Activated CD4-positive, alpha-beta T cell treated with anti-CD3 and anti-CD28 coated beads for 1 hour (primary cell): Measurements from ENCODE around the gene PPP1R14B.

Experiments used
- DNase-seq: peaks from one replicate; pipeline ENCODE4 v3.0.0-alpha.2; 2020

PPP1R14B gene

DNA sequence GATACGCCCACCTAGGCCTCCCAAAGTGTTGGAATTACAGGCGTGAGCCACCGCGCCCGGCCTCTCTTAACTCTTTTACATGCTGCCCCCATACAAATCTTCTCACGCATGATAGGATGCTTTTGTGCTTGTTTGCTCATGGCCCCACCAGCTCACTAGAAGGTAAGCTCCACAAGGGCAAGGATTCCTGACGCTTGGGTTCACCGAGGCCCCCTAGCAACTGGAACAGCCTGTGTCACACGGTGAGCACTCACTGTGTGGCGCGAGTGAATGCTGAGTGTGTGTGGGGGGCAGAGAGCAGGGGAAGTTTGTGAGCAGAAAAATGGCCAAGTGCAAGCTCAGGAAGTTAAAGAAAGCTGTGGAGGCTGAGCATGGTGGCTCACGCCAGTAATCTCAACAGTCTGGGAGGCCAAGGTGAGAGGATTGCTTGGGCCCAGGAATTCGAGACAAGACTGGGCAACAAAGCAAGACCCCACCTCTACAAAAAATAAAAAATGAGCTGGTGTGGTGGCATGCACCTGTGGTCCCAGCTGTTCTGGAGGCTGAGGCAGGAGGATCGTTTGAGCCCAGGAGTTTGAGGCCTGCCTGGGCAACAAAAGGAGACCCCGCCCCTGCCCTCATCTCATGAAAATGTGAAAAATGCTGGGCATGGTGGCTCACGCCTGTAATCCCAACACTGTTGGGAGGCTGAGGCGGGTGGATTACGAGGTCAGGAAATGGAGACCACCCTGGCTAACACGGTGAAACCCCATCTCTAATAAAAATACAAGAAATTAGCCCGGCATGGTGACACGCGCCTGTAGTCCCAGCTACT, 35.4 kb upstream of the PPP1R14B start:
- DNase-seq: no peak

DNA sequence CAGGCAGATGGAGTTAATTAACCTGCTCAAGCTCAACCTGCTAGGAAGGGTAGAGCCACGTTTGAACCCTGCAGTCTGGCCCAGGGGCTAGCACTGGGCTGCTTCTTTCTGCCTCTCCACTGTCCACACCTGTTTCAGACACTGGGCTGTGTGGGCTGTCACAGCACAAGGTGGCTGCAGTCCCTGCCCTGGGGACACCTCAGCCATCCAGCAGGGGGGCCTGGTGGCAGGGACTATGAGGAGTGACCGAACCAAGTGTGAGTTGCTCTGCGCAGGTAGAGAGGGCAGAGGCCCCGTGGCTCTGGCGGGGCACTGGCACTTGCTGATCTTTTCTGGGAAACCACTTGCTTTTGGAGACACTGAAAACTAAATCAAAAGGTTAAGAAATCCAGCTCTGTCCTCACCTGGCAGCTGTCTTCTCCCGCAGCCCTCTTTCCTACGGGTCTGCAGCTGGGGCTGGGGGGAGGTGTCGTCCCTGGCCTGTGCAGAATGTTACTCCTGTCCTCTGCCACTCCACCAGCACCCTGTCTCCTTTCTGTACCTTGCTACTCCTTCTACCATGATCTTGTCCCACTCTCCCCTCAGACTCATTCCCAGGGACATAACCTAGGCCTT, 31.9 kb upstream of the PPP1R14B start:
- no peak for DNase-seq

DNA sequence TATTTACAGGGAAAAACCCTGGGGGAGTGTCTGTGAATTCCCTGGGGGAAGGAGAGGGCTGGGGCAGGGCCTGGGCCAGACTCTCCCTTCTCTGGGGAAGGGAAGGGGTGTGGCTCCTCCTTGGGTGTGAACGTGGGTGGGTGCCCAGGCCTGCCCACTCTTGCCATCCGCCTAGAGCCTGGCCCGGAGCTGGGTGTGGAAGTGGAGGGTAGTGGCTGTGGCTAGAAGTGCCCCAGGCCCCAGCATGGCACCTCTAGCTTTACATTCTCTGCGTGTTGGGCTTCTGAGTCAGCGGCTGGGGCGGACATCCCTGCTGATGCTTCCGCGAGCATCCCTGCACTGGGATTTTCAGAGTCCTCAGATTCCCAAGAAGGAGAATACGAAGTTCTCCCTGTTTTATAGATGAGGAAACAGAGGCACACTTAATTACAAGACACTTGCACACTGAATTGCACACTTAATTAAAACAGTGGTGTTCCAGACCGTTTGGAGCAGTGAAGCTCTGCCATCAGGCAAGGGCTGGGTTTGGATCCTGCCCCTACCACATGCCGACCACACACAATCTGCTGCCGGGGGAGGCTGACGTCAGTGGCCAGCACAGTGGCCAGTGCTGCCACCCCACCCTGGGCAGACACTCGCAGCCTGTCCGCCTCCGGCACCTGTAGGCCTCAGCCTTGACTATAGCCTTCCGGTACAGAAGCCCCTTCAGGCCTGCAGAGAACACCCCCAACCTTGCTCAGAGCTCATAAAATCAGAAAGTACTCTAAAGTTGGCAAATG, 30.1 kb upstream of the PPP1R14B start:
- DNase-seq: no peak

DNA sequence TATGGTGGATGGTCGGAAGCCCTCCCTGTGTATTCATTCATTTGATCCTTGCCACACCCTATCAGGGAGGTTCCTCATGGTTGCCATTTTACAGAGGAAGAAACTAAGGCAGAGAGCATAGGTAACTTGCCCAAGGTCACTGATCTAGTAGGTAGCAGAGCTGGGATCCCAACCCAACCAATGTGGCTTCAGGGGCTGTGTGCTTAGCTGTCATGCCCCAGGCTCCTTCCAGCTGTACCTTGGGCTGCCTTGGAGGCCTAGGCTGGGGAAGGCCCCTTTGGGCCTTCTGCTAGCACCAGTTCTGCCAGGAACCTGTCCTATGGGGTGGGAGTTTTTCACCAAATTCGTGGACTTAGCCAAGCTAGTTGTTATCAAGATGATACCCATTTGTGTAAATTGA, 29.1 kb upstream of the PPP1R14B start:
- no peak for DNase-seq

DNA sequence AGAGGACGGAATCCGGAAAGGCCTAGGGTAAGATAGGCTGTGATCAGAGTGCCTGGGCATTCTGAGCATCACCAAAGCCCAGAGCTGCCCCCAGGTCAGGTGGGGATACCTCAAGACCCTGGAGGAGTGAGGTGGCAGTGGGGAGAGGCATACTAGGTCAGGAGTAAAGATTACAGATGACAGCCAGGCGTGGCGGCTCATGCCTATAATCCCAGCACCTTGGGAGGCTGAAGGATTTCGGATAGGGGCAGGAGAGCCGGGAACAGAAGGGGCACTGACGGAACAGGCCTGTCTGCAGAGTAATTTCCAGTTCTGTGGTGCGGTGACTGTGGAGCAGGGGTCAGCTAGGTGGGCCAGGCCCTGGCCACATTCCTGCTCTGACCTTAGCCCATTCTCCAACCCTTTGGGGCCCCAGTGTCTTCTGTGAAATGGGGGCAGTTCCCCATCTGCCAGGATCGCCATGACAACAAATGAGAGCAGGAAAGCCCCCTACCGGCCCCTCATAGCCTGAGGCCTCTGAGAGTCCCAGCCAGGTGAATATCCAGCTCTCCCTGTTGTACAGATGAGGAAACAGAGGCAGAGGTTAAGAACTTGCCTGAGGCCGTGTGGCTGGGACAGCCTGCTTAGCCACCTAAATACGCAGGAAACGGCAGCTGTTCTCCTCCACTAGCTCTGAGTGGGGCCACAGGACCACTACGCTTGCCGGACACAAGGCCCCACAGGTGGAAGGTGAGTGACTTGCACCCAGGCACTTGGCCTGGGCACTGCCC, 28.5 kb upstream of the PPP1R14B start:
- DNase-seq: no peak

DNA sequence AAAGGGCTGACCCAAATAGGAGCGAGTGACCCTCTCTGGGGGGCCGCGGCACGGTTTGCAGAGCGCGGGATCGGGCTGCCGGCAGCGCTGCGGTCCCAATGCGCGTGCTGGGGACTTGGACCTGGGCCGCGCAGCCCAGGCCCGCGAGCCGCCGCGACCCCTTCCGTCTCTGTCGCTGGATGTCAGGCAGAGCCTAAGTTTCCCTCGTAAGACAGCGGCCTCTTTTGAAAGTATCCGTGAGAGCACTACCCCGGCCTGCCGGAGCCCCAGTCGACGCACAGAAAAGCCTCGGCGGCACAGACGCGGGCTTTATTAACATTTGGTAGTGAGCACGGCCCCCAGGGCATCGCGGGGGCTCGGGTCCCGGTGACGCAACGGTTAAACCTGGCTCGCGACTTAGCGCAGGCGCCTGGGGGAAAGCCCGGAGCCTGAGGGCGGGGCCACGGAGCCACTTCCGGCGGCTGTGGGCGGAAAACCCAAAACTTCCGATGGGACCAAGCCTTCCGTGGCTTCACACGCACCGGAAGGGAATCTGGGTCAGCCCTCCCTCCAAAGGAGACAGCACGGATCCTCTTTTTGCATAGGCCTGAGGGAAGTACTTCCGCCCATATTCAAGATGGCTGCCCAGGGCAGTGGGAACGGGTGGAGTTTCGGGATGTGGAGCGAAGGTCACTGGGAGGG, 22.9 kb upstream of the PPP1R14B start:
- peak; percentile 95 for DNase-seq

DNA sequence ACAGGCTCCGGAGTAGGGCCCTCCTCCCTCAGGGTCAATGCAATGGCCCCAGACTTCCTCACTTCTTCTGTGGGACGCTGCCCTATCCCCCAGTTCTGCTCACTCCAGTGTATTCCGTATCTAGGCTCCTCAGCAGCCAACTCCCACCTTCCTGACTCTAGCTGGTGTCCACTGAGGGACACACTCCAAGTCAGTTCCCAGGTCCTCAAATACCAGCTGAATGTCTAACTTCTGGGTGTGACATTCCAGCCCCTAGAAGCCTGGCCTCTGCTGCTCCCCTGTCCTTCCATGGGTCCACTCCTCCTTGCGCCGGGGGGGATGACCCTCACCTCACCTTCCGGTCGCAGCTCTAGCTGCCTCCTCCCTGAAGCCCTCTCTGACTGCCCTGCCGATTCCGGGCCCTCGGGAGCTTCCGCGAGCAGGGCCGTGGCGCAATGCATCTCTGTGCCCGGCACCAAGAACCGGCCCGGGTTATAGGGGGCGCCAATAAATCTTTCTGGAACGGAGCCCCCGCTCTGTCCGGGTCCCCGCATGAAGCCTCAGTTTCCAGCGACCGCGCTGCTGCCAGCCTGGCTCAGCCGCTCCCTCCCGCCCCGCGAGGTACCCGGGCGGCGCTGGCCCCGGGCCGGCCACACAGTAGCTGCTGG, 22.3 kb upstream of the PPP1R14B start:
- peak; percentile 31 for DNase-seq

DNA sequence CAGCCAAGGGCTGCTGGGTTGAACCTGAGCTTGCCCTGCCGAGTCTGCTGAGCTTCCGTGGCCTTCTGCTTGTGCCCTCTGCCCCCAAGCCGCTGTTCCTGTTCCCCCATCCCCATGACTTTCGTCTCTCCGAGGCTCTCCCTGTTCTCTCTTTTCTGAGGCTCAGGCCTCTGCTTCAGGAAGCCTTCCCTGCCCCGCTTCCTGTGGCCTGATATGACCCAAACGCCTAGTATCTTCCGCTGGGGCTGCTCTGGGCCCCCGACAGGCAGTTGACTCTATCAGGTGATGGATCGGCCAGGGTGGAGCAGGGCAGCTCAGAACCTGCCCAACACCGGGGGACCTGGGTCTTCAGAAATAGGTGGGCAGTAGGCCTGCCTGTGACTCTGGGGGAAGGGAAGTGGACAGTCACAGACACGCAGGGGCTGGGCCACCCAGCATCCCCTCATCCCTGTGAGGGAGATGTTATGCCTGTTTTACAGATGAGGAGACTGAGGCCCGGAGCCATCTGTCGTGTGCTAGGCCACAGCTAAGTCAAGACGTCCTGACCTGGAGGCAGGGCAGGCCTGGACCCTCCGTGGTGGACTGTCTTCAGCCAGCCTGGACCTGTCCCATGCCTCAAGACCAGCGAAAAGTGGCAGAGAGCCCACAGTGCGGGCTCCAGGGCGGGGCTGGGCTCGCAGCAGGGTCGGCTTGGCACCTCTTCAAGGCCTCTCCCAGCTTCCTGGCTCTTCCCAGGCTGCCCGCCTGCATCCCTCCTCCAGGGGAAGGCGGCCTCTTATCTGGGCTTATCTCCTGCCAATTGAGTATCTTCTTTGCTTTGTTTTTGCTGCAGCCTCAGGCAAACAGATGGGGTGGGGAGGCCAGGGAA, 21.5 kb upstream of the PPP1R14B start:
- no peak for DNase-seq

DNA sequence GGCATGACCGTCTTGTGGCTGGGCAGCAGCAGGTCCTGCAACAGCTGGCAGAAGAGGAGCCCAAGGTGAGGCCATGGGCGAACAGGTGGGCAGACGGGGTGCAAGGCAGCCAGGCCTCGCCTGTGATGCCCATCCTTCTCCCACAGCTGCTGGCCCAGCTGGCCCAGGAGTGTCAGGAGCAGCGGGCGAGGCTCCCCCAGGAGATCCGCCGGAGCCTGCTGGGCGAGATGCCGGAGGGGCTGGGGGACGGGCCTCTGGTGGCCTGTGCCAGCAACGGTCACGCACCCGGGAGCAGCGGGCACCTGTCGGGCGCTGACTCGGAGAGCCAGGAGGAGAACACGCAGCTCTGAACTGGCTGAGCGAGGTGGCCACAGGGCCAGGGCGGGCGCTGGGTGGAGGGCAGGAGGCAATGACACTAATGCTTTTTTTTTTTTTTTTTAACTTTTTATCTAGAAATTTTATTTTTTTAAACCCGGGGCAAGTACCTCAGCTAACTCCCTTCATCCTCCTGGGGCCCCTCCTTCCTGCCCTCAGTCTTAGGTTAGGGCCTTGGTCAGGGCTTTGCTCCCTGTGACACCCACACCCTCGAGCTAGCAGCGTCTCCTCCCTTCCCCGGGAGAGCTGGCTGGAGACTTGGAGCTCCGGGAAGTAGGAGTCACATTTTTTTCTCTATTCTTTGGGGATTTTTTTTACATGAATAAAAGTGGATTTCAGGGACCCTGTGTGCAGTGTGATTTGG, 20.6 kb upstream of the PPP1R14B start:
- DNase-seq: no peak

DNA sequence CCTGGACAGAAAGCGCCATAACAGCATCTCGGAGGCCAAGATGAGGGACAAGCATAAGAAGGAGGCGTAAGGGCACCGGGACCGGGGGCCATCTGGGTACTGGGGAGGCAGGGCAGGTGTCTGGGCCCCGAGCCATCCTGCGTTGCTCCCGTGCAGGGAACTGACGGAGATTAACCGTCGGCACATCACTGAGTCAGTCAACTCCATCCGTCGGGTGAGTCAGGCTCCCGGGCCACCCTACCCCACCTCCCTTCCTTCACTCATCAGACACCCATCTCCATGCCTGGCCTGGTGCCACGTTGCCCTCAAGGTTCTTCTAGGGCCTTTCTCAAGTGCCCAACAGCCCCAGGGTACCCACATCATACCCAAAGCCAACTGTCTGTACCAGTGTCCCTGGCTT, 19.6 kb upstream of the PPP1R14B start:
- DNase-seq: no peak

DNA sequence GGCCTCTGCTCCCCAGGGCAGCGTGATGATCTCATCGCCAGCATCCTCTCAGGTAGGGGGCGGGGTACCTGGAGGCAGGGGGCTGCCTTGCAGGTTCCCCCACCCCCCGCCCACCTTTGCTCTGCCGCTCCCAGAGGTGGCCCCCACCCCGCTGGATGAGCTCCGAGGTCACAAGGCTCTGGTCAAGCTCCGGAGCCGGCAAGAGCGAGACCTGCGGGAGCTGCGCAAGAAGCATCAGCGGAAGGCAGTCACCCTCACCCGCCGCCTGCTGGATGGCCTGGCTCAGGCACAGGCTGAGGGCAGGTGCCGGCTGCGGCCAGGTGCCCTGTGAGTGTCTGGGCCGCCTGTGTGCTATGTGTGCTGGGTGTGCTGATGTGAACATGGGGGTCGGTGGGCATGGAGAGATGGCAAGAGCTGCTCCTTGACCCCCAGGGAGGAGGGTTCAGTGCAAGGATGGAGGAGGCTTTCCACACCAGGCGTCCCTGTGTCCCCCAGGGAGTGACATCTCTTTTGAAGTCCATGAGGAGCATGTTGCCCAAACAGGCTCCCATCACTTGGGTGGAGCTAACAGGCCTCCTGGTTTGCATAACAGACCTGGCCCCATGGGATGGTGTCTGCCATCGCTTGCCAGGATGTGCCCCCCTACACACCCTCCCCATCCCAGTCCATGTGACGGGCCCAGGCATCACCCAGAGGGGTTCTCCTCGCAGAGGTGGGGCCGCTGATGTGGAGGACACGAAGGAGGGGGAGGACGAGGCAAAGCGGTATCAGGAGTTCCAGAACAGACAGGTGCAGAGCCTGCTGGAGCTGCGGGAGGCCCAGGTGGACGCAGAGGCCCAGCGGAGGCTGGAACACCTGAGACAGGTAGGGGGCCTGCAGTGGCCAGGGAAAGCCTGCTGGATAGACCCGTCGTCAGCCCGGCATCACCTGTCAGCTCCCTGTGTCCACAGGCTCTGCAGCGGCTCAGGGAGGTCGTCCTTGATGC, 18.7 kb upstream of the PPP1R14B start:
- DNase-seq: no peak

DNA sequence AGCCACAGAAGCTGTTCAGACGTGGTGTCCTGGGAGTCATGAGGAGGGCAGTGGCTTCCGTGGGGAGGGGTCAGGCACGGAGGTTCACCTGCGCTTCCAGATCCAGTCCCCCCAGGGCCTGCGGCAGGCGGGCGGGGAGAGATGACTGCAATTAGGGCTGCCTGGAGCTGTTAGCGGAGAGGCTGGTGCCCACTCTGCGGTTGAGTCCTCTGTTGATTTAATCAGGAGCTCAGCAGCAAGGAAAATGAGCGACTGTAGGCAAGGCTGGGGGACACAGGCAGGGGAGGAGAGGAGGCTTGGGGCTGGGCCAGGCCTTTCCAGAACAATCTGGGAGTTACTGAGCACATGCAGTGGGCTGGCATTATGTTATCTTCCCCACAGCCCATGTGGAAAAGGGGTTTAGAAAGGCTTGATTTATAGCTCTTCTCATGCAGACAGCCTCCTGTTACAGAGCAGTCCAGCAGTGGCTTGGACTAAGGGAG, 17.7 kb upstream of the PPP1R14B start:
- no peak for DNase-seq

DNA sequence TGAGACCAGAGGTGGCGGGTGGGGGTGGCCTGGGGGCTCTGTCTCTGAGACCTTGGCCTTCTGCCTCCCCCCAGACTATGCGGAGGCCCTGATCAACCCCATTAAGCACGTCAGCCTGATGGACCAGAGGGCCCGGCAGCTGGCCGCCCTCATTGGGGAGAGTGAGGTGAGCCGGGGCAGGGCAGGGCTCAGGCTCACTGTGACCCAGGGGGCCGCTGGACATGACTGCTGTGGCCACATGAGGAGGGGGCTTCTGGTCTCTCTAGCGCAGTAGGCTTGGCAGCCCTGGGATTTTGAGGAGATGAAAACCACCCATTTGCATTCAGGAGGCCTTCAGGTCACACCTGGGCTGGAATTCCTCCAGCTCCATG, 17.2 kb upstream of the PPP1R14B start:
- no peak for DNase-seq

DNA sequence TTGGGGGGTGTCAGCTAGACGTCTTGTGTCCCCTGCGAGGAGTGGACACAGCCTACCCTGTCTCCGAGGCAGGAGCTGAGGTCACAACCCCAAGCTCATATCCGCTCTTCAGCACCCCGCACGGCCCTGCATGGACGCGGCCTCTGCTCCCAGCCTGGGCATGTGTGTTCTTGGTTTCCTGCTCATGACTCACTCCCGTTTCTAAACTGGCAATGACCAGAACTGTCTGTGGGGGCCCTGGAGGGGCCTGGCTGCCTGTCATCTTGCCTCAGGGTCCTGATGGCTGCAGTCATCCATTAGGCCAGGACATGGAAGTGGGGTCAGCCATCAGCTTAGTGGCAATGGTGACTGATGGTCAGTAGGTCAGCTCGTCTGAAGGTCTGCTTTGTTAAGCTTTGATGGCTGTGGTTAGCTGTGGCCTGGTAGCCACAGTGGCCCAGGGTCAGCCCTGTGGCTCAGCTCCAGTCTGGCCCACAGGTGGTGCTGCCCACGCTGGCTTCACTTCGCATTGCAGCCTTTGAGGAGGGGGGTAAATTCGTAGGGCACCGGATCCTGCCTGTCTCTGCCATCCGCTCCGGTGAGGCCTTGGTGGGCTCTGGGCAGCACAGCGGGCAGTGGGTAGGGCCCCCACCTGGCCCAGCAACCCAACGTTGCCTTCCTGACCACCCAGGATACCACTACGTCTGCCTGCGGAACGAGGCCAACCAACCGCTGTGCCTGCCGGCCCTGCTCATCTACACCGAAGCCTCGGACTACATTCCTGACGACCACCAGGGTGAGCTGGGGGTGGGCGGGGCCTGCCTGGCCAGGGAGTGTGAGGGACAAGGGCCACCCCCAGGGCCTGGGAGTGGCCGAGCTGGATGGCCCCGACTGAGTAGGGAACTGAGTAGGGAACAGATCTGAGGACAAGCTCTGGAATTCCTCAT, 16.5 kb upstream of the PPP1R14B start:
- no peak for DNase-seq

DNA sequence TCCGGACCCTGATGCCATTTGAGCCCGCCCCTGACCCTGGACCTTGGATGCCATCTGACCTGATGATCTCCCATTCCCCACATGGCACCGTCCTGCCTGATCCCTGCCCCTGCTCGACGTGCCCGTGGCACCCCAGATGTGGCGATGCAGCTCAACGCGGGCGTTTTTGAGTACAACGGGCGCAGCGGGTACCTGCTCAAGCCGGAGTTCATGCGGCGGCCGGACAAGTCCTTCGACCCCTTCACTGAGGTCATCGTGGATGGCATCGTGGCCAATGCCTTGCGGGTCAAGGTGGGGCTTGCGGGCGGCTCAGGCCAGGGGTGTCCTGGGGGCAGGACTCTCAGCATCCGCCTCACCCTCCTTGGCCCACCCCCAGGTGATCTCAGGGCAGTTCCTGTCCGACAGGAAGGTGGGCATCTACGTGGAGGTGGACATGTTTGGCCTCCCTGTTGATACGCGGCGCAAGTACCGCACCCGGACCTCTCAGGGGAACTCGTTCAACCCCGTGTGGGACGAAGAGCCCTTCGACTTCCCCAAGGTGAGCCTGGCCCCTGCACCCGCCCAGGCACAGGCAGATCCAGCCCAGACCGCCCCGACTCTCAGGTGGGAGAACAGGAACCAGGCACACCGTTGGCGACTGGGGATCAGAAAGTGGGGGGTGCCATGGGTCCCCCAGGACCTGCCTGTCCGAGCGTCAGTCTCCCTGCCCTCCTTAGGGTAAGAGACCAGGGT, 15.7 kb upstream of the PPP1R14B start:
- no peak for DNase-seq

DNA sequence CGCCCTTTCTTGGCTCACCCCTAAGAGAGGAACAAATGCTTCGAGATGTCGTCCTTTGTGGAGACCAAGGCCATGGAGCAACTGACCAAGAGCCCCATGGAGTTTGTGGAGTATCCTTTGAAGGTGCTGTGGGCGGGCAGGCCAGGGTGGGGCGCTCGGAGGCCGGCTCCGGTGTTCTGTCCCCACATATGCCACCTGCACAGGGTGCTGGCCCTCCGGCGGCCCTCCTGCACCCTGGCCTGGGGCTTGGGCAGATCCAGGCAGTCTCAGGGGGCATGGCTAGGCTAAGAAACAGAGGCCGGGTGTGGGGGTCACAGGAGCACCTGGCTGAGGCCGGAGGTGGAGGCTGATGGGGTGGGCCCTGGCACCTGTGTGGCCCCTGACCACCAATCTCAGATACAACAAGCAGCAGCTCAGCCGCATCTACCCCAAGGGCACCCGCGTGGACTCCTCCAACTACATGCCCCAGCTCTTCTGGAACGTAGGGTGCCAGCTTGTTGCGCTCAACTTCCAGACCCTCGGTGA, 14.9 kb upstream of the PPP1R14B start:
- DNase-seq: no peak
